IMR-90 (cell line): ENCODE data around the gene NPHS1.

Experiments
- CTCF ChIP-seq: conservative IDR thresholded peaks from 2 replicates; pipeline ENCODE4 v1.5.1; 2012; ENCODE audit warnings: mild to moderate bottlenecking, low read depth, low read length, improper control_type of control experiment
- FOS ChIP-seq: fragments of 150-350 bp; IDR thresholded peaks from 2 replicates; pipeline ENCODE4 v1.6.1; 2016; ENCODE audit warnings: low read depth, low read length
- MAZ ChIP-seq: IDR thresholded peaks from 2 replicates; pipeline ENCODE4 v1.6.1; 2012; ENCODE audit warnings: low read depth, mild to moderate bottlenecking, low read length, improper control_type of control experiment, moderate library complexity, borderline replicate concordance
- MXI1 ChIP-seq: IDR thresholded peaks from 2 replicates; pipeline ENCODE4 v1.6.1; 2012; ENCODE audit warnings: low read depth, mild to moderate bottlenecking, low read length, moderate library complexity, borderline replicate concordance
- NFE2L2 ChIP-seq: fragments of 150-350 bp; IDR thresholded peaks from 2 replicates; pipeline ENCODE4 v1.6.1; 2016; ENCODE audit warnings: low read depth, mild to moderate bottlenecking, low read length
- POLR2A ChIP-seq: IDR thresholded peaks from 2 replicates; pipeline ENCODE4 v1.6.1; 2012; ENCODE audit warnings: mild to moderate bottlenecking, low read depth, low read length
- RAD21 ChIP-seq: IDR thresholded peaks from 2 replicates; pipeline ENCODE4 v1.6.1; 2012; ENCODE audit warnings: low read length, improper control_type of control experiment
- RCOR1 ChIP-seq: IDR thresholded peaks from 2 replicates; pipeline ENCODE4 v1.6.1; 2012; ENCODE audit warnings: mild to moderate bottlenecking, low read length, improper control_type of control experiment; ENCODE audit not compliant: insufficient replicate concordance
- SMC3 ChIP-seq: fragments of 150-350 bp; IDR thresholded peaks from 2 replicates; pipeline ENCODE4 v1.6.1; 2016; ENCODE audit warnings: low read depth, mild to moderate bottlenecking, antibody characterized with exemption, low read length, moderate library complexity
- USF2 ChIP-seq: fragments of 150-350 bp; IDR thresholded peaks from 2 replicates; pipeline ENCODE4 v1.6.1; 2017; ENCODE audit warnings: mild to moderate bottlenecking, antibody characterized with exemption, low read length, low read depth

- TF ChIP-seq RCOR1: no peak
- TF ChIP-seq CTCF: no peak
- TF ChIP-seq RAD21: no peak
- no peak for TF ChIP-seq SMC3
- no peak for TF ChIP-seq USF2
- no peak for TF ChIP-seq FOS
- no peak for TF ChIP-seq POLR2A
- TF ChIP-seq MXI1: no peak
- TF ChIP-seq MAZ: no peak
- TF ChIP-seq NFE2L2: no peak
These were observed 36.1 kb upstream of the NPHS1 start for GRCh38 chr19:35888398-35888797.
